ENCODE data around the gene GATB. TPM values are rescaled to one million over a fixed set of nuclear protein-coding genes. Genes with fewer than 3 reads are reported as not detected.

Gene GATB
- polyA plus RNA-seq, 1 donor (not counting 4 experiments of a cell fraction or from before 2014, with no cell fraction given) = 31.0 TPM

GRCh38 chr4:151744614-151745013, 16.2 kb downstream of the GATB start:
- Histone ChIP-seq H3K4me2 (ENCODE audit: control insufficient read depth, extremely low read depth, insufficient read depth, low read depth, low read length) (peak overlapping the region; percentile 37), H3K9me3 (ENCODE audit: control insufficient read depth, low read depth, low read length) (no peaks in the 10 kb centered on the region), H4K20me1 (ENCODE audit: control insufficient read depth, extremely low read depth, insufficient read depth, low read length) (no peaks in the 10 kb centered on the region), H3K4me1 (ENCODE audit: control insufficient read depth, extremely low read depth, insufficient read depth, low read length) (peaks cover 35% of the 10 kb centered on the region), H3K79me2 (ENCODE audit: control insufficient read depth, insufficient read depth, low read length) (peaks cover 4% of the 10 kb centered on the region), H2AFZ (ENCODE audit: control insufficient read depth, low read length) (no peak overlapping the region), H3K27me3 (ENCODE audit: control insufficient read depth, extremely low read depth, insufficient read depth, low read length) (no peaks in the 10 kb centered on the region), H3K4me3 (ENCODE audit: control insufficient read depth in 2 of 3, extremely low read depth in 1 of 3, insufficient read depth in 2 of 3, low read depth in 1 of 3, low read length in 3 of 3) (no peak overlapping the region), H3K27ac (ENCODE audit: control insufficient read depth, insufficient read depth, low read length) (peak overlapping the region; percentile 87), H3K9me1 (ENCODE audit: control insufficient read depth, extremely low read depth, insufficient read depth, low read length) (no peaks in the 10 kb centered on the region), H3K9ac (ENCODE audit: control insufficient read depth, extremely low read depth, insufficient read depth, low read length) (peak overlapping the region; percentile 48), H3K36me3 (ENCODE audit: control insufficient read depth in 2 of 2, extremely low read depth in 1 of 2, insufficient read depth in 2 of 2, low read length in 2 of 2) (peaks cover 0 to under 1% of the 10 kb centered on the region in 2 experiments)
- FAIRE-seq (peak; percentile 99), DNase-seq (ENCODE audit: low read depth, low spot score) (peak; percentile 71)
- TF ChIP-seq EZH2 (IDR thresholded peaks at IDR 0.05; ENCODE audit: low read length) = no peak
- no peak for TF ChIP-seq CTCF (optimal IDR thresholded peaks at IDR 0.05 in 1 of 3, IDR thresholded peaks at IDR 0.05 in 1 of 3, conservative IDR thresholded peaks at IDR 0.05 in 1 of 3; ENCODE audit: extremely low read depth in 1 of 3, insufficient read depth in 2 of 3, low read length in 3 of 3)
- dilution Hi-C loops (cut with MboI; ENCODE audit: extremely low pct_ligation_motif_present, low sequenced_read_pairs) = no loop called here

DNA sequence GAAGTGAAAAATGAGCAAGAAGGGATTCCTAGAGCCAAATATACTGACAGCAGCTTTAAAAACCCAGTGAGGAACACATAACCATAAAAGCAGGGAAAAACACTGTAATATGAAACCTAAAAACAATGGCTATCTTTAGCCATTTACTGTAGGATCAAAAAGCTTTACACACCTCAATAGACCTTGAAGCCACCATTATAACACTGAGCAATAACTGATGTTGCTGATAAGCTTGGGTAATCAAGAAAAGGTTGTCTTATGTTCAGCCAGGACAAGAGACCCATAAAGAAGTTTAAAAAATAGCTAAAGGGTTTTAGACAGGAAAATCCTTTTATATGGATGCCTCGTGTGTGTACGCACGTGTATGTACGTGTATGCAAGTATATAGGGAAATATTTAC, 16.9 kb downstream of the GATB start:
- Histone ChIP-seq H3K4me2 (ENCODE audit: control insufficient read depth, extremely low read depth, insufficient read depth, low read depth, low read length) (peak overlapping the region; percentile 37), H3K36me3 (ENCODE audit: control insufficient read depth in 2 of 2, extremely low read depth in 1 of 2, insufficient read depth in 2 of 2, low read length in 2 of 2) (no peaks in the 10 kb centered on the region), H3K27ac (ENCODE audit: control insufficient read depth, insufficient read depth, low read length) (peak overlapping the region; percentile 87), H3K4me1 (ENCODE audit: control insufficient read depth, extremely low read depth, insufficient read depth, low read length) (peaks cover 35% of the 10 kb centered on the region), H2AFZ (ENCODE audit: control insufficient read depth, low read length) (no peak overlapping the region), H3K27me3 (ENCODE audit: control insufficient read depth, extremely low read depth, insufficient read depth, low read length) (no peaks in the 10 kb centered on the region), H4K20me1 (ENCODE audit: control insufficient read depth, extremely low read depth, insufficient read depth, low read length) (no peaks in the 10 kb centered on the region), H3K9me3 (ENCODE audit: control insufficient read depth, low read depth, low read length) (no peaks in the 10 kb centered on the region), H3K9me1 (ENCODE audit: control insufficient read depth, extremely low read depth, insufficient read depth, low read length) (no peaks in the 10 kb centered on the region), H3K4me3 (ENCODE audit: control insufficient read depth in 2 of 3, extremely low read depth in 1 of 3, insufficient read depth in 2 of 3, low read depth in 1 of 3, low read length in 3 of 3) (no peak overlapping the region), H3K9ac (ENCODE audit: control insufficient read depth, extremely low read depth, insufficient read depth, low read length) (no peak overlapping the region), H3K79me2 (ENCODE audit: control insufficient read depth, insufficient read depth, low read length) (peaks cover 4% of the 10 kb centered on the region)
- dilution Hi-C loops (cut with MboI; ENCODE audit: extremely low pct_ligation_motif_present, low sequenced_read_pairs) = no loop called here
- FAIRE-seq (peak; percentile 56), DNase-seq (ENCODE audit: low read depth, low spot score) (no peak)
- TF ChIP-seq CTCF (optimal IDR thresholded peaks at IDR 0.05 in 1 of 3, IDR thresholded peaks at IDR 0.05 in 1 of 3, conservative IDR thresholded peaks at IDR 0.05 in 1 of 3; ENCODE audit: extremely low read depth in 1 of 3, insufficient read depth in 2 of 3, low read length in 3 of 3) (no peak), EZH2 (IDR thresholded peaks at IDR 0.05; ENCODE audit: low read length) (no peak)

Measured in keratinocyte (primary cell).